Thoracic aorta (tissue), 2 donors: ENCODE results near the gene XPOT. TPM values are rescaled to one million over a fixed set of nuclear protein-coding genes. Genes with fewer than 3 reads are reported as not detected.

Experiments used
- ATAC-seq: fragments of 150-250 bp; one replicate; pipeline ENCODE4 v1.8.0; 2017; ENCODE audit warnings: low read depth; ENCODE audit not compliant: insufficient number of reproducible peaks, low FRiP score
- DNase-seq: peaks from one replicate; pipeline ENCODE4 v3.0.0-alpha.2; 2020; ENCODE audit warnings: low spot score
- H3K27ac ChIP-seq, 2 donors: fragments of 200-600 bp; sonication (generic); 1 replicate in 1 of 2; 2 replicates in 1 of 2; pipeline ENCODE4 v1.5.1; 2016; ENCODE audit warnings: mild to moderate bottlenecking in 2 of 2, moderate library complexity in 2 of 2
- H3K27me3 ChIP-seq: fragments of 200-600 bp; sonication (generic); replicated peaks from 2 replicates; pipeline ENCODE4 v1.6.0; 2016; ENCODE audit warnings: mild to moderate bottlenecking; ENCODE audit not compliant: insufficient read depth
- H3K36me3 ChIP-seq: fragments of 200-600 bp; sonication (generic); one replicate; pipeline ENCODE4 v1.5.1; 2016
- H3K4me1 ChIP-seq, 2 donors: fragments of 200-600 bp; sonication (generic); 1 replicate in 1 of 2; 2 replicates in 1 of 2; pipeline versions ENCODE4 v1.5.1 to v1.6.0; 2016; ENCODE audit warnings: low read depth in 2 of 2, mild to moderate bottlenecking in 1 of 2; ENCODE audit not compliant: control insufficient read depth in 1 of 2
- H3K4me3 ChIP-seq: fragments of 200-600 bp; sonication (generic); 2 replicates; pipeline ENCODE4 v1.5.1; 2016; ENCODE audit warnings: mild to moderate bottlenecking
- H3K9me3 ChIP-seq: fragments of 200-600 bp; sonication (generic); 2 replicates; pipeline ENCODE4 v1.5.1; 2016
- CTCF ChIP-seq: fragments of 200-600 bp; sonication (generic); IDR thresholded peaks from one replicate; pipeline ENCODE4 v1.5.1; 2019; ENCODE audit warnings: antibody characterized with exemption
- total RNA-seq, 2 donors: library from RNA; depleted of rRNA; stranded (reverse); fragments of >200 nt; gene quantifications; one replicate each; pipeline versions ENCODE4 v1.1.0 to v1.2.3, GENCODE V29; 2016

The XPOT gene
- total RNA-seq, 2 donors from 2014 or later, result 50.1 to 53.0 TPM

DNA sequence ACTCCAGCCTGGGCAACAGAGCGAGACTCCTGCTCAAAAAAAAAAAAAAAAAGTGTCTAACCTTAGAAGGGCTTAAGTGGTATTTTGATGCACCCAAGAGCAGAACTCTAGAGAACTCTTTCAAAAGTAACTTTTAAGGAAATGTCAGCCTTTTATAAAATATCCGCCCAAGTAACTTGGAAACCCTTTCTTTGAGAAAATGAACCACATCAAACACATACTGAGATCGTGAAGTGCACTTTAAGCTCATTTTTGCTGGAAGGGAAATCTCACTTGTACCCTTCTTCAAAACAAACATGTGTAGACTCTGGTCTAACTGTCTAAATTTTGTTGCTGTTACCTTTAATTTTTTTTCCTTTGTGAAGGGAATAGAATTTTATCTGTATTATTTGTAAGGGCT, 19.2 kb upstream of the XPOT start:
- Histone ChIP-seq H3K36me3 (no peaks in the 10 kb centered on the region), H3K4me1 (peaks cover 0 to 2% of the 10 kb centered on the region in 2 donors), H3K9me3 (peaks cover 4% of the 10 kb centered on the region), H3K4me3 (no peak overlapping the region), H3K27me3 (no peaks in the 10 kb centered on the region), H3K27ac (no peak overlapping the region)
- no peak for TF ChIP-seq CTCF
- no peak for DNase-seq
- no peak for ATAC-seq

DNA sequence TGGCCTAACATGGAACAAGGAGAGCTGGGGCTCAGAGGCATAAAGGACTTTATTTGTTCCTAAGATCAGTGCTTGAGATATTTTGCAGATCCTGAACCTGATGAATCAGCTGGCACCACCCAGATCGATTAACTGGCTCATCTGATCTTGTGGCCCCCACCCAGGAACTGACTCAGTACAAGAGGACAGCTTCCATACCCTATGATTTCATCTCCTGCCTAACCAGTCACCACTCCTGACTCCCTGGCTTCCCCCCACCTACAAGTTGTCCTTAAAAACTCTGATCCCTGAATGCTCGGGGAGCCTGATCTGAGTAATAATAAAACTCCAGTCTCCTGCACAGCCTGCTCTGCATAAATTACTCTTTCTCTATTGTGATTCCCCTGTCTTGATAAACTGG, 18.7 kb upstream of the XPOT start:
- no peaks in the 10 kb centered on the region for H3K27me3 ChIP-seq
- DNase-seq (no peak), ATAC-seq (no peak)
- TF ChIP-seq CTCF, result no peak
- H3K9me3 ChIP-seq, result peaks cover 3% of the 10 kb centered on the region
- no peak overlapping the region for H3K27ac ChIP-seq
- H3K4me1 ChIP-seq, result peaks cover 0 to 6% of the 10 kb centered on the region in 2 donors
- no peaks in the 10 kb centered on the region for H3K36me3 ChIP-seq
- no peak overlapping the region for H3K4me3 ChIP-seq

DNA sequence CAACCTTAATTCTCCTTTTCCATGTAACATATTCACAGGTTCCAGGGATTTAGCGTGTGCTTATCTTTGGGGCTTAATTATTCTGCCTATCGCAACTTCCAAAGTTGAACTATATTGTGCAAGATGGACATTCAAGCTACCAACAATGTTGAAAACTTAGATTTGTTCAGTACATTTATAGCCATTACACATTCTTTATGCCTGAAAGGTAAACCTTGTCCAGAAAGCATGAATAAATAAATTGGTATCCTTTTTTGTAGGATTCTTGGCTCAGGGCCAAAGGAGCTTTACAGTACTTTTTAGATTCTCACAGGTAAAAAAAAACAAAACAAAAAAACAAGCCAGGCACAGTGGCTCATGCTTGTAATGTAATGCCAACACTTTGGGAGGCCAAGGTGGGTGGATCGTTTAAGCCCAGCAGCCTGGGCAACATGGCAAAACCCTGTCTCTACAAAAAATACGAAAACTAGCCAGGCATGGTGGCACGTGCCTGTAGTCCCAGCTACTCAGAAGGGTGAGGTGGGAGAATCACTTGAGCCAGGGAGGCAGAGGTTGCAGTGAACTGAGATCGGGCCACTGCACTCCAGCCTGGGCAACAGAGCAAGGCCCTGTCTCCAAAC, 16.9 kb upstream of the XPOT start:
- H3K27ac ChIP-seq, result no peak overlapping the region
- DNase-seq, result no peak
- H3K36me3 ChIP-seq, result no peaks in the 10 kb centered on the region
- H3K4me3 ChIP-seq, result no peak overlapping the region
- peaks cover 0 to 10% of the 10 kb centered on the region in 2 donors for H3K4me1 ChIP-seq
- no peak for TF ChIP-seq CTCF
- peaks cover 4% of the 10 kb centered on the region for H3K27me3 ChIP-seq
- no peak for ATAC-seq
- H3K9me3 ChIP-seq, result no peaks in the 10 kb centered on the region

- no peak for TF ChIP-seq CTCF
- Histone ChIP-seq H3K4me3 (no peak overlapping the region), H3K9me3 (no peaks in the 10 kb centered on the region), H3K27ac (no peak overlapping the region), H3K4me1 (peaks cover 0 to 10% of the 10 kb centered on the region in 2 donors), H3K27me3 (peaks cover 4% of the 10 kb centered on the region), H3K36me3 (no peaks in the 10 kb centered on the region)
- DNase-seq (no peak), ATAC-seq (no peak)
Observed at GRCh38 chr12:64389154-64389553, 15.0 kb upstream of the XPOT start.

- Histone ChIP-seq H3K27me3 (peaks cover 4% of the 10 kb centered on the region), H3K36me3 (no peaks in the 10 kb centered on the region), H3K4me1 (peaks cover 0 to 10% of the 10 kb centered on the region in 2 donors), H3K4me3 (peak within 1 kb of the TSS; percentile 57), H3K27ac (no peak within 1 kb of the TSS), H3K9me3 (no peaks in the 10 kb centered on the region)
- no peak for TF ChIP-seq CTCF
- ATAC-seq, result no peak
- no peak for DNase-seq
Observed at GRCh38 chr12:64390275-64390851, 13.8 kb upstream of the XPOT start, which contains the start of gene C12orf56. TSS of gene C12orf56 (minus strand) at chr12:64390758. CDS start at chr12:64390565, 193 bp downstream.
